Erythroblast (primary cell): ENCODE measurements around the gene GUK1.

Experiments used
- GATA1 ChIP-seq: IDR thresholded peaks from 2 replicates; pipeline ENCODE4 v1.6.1; 2011; ENCODE audit warnings: low read depth, mild to moderate bottlenecking, control low read depth, low read length, moderate library complexity
- POLR2A ChIP-seq: IDR thresholded peaks from 2 replicates; pipeline ENCODE4 v1.6.1; 2011; ENCODE audit warnings: mild to moderate bottlenecking, low read length

DNA sequence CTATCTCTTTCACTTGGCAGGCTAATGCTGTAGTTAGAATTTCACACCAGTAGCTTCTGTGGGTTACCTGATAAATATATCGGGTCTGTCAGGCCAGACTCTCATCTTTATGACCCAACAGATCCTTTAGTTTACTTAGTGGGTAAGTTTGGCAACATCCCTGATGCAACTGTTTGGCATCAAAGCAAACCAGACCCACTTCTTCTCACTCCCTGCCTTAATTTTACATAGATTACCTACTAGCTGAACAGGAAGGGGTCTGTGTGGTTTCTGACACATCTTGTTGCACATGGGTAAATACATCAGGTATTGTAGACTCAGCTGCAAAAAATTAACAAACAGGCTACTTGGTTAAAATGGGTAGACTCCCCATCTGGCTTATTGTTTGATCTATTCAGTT is 3.2 kb upstream of the GUK1 start:
- TF ChIP-seq POLR2A (peak; percentile 30), GATA1 (no peak)
